SK-N-SH treated with all-trans-retinoic acid at 6 μM for 48 hours (cell line): ENCODE measurements around the gene SANBR.

Experiments used
- ATAC-seq: fragments of 200-7000 bp; cut with Tn5 transposase; 3 replicates; pipeline ENCODE4 v1.9.1; 2020; ENCODE audit warnings: mild to moderate bottlenecking, moderate library complexity
- ARNTL ChIP-seq: fragments of 450-650 bp; formaldehyde crosslinking; IDR thresholded peaks from 2 replicates; pipeline ENCODE4 v1.5.0; 2020; ENCODE audit warnings: low read depth, mild to moderate bottlenecking, moderate library complexity, borderline replicate concordance
- BACH2 ChIP-seq: fragments of 250-450 bp; sonication (Bioruptor Pico); IDR thresholded peaks from 2 replicates; pipeline ENCODE4 v1.9.0; 2021; ENCODE audit warnings: mild to moderate bottlenecking, borderline replicate concordance
- GLIS3 ChIP-seq: fragments of 250-450 bp; sonication (Bioruptor Pico); IDR thresholded peaks from 2 replicates; pipeline ENCODE4 v1.5.0; 2020; ENCODE audit warnings: mild to moderate bottlenecking, moderate library complexity
- OSR1 ChIP-seq: fragments of 250-450 bp; sonication (Bioruptor Pico); IDR thresholded peaks from 2 replicates; pipeline ENCODE4 v1.8.0; 2022; ENCODE audit warnings: moderate library complexity, mild to moderate bottlenecking, inconsistent platforms
- PATZ1 ChIP-seq: fragments of 250-450 bp; sonication (Bioruptor Pico); IDR thresholded peaks from 2 replicates; pipeline ENCODE4 v1.8.0; 2020; ENCODE audit warnings: mild to moderate bottlenecking, moderate library complexity, borderline replicate concordance
- RARB ChIP-seq: fragments of 250-450 bp; sonication (Bioruptor Pico); IDR thresholded peaks from 2 replicates; pipeline ENCODE4 v1.8.0; 2021; ENCODE audit warnings: mild to moderate bottlenecking, moderate library complexity
- SNAI2 ChIP-seq: fragments of 250-450 bp; sonication (Bioruptor Pico); IDR thresholded peaks from 2 replicates; pipeline ENCODE4 v1.5.0; 2020; ENCODE audit warnings: mild to moderate bottlenecking, moderate library complexity
- TCF4 ChIP-seq: fragments of 250-450 bp; sonication (Bioruptor Pico); IDR thresholded peaks from 2 replicates; pipeline ENCODE4 v1.8.0; 2021; ENCODE audit warnings: mild to moderate bottlenecking, moderate library complexity, borderline replicate concordance
- TOX ChIP-seq: fragments of 250-450 bp; sonication (Bioruptor Pico); IDR thresholded peaks from 2 replicates; pipeline ENCODE4 v1.8.0; 2021; ENCODE audit warnings: mild to moderate bottlenecking, moderate library complexity, borderline replicate concordance
- ZC3H10 ChIP-seq: fragments of 250-450 bp; sonication (Bioruptor Pico); IDR thresholded peaks from 2 replicates; pipeline ENCODE4 v1.5.1; 2021; ENCODE audit warnings: mild to moderate bottlenecking, moderate library complexity
- ZFP3 ChIP-seq: fragments of 250-450 bp; sonication (Bioruptor Pico); IDR thresholded peaks from 2 replicates; pipeline ENCODE4 v1.5.0; 2020; ENCODE audit warnings: mild to moderate bottlenecking, moderate library complexity
- ZFP30 ChIP-seq: fragments of 450-650 bp; formaldehyde crosslinking; IDR thresholded peaks from 2 replicates; pipeline ENCODE4 v1.5.0; 2022; ENCODE audit warnings: mild to moderate bottlenecking, moderate library complexity
- ZNF565 ChIP-seq: fragments of 450-650 bp; formaldehyde crosslinking; conservative IDR thresholded peaks from 2 replicates; pipeline ENCODE4 v1.5.0; 2020; ENCODE audit warnings: low read depth, mild to moderate bottlenecking, moderate library complexity
- ZNF70 ChIP-seq: fragments of 450-650 bp; formaldehyde crosslinking; IDR thresholded peaks from 2 replicates; pipeline ENCODE4 v1.5.0; 2020; ENCODE audit warnings: mild to moderate bottlenecking, moderate library complexity
- ZNF8 ChIP-seq: fragments of 450-650 bp; formaldehyde crosslinking; IDR thresholded peaks from 2 replicates; pipeline ENCODE4 v1.5.0; 2020; ENCODE audit warnings: mild to moderate bottlenecking, moderate library complexity
- TF ChIP-seq, protein P1 (sequence below): fragments of 250-450 bp; sonication (Bioruptor Pico); IDR thresholded peaks from 2 replicates; pipeline ENCODE4 v1.5.0; 2020; ENCODE audit warnings: mild to moderate bottlenecking, moderate library complexity
- TF ChIP-seq, protein P2 (sequence below): fragments of 250-450 bp; sonication (Bioruptor Pico); IDR thresholded peaks from 2 replicates; pipeline ENCODE4 v1.5.1; 2020; ENCODE audit warnings: low read depth, mild to moderate bottlenecking, moderate library complexity
- TF ChIP-seq, protein P3 (sequence below): fragments of 250-450 bp; sonication (Bioruptor Pico); IDR thresholded peaks from 2 replicates; pipeline ENCODE4 v1.8.0; 2021; ENCODE audit warnings: low read depth, mild to moderate bottlenecking, moderate library complexity, borderline replicate concordance

Gene SANBR

GRCh38 chr2:61074100-61074499 lies 8.4 kb downstream of the SANBR start (continued):
- TF ChIP-seq ZFP30 (CRISPR knock-in tag) = no peak
- TF ChIP-seq, protein P1, sequence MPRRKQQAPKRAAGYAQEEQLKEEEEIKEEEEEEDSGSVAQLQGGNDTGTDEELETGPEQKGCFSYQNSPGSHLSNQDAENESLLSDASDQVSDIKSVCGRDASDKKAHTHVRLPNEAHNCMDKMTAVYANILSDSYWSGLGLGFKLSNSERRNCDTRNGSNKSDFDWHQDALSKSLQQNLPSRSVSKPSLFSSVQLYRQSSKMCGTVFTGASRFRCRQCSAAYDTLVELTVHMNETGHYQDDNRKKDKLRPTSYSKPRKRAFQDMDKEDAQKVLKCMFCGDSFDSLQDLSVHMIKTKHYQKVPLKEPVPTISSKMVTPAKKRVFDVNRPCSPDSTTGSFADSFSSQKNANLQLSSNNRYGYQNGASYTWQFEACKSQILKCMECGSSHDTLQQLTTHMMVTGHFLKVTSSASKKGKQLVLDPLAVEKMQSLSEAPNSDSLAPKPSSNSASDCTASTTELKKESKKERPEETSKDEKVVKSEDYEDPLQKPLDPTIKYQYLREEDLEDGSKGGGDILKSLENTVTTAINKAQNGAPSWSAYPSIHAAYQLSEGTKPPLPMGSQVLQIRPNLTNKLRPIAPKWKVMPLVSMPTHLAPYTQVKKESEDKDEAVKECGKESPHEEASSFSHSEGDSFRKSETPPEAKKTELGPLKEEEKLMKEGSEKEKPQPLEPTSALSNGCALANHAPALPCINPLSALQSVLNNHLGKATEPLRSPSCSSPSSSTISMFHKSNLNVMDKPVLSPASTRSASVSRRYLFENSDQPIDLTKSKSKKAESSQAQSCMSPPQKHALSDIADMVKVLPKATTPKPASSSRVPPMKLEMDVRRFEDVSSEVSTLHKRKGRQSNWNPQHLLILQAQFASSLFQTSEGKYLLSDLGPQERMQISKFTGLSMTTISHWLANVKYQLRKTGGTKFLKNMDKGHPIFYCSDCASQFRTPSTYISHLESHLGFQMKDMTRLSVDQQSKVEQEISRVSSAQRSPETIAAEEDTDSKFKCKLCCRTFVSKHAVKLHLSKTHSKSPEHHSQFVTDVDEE = no peak
- no peak for TF ChIP-seq ZFP3 (CRISPR knock-in tag)
- TF ChIP-seq ZNF565 (CRISPR knock-in tag) = no peak
- no peak for TF ChIP-seq BACH2 (CRISPR knock-in tag)
- no peak for TF ChIP-seq ZNF8 (CRISPR knock-in tag)
- TF ChIP-seq SNAI2 (CRISPR knock-in tag) = no peak
- no peak for TF ChIP-seq ZNF70

DNA sequence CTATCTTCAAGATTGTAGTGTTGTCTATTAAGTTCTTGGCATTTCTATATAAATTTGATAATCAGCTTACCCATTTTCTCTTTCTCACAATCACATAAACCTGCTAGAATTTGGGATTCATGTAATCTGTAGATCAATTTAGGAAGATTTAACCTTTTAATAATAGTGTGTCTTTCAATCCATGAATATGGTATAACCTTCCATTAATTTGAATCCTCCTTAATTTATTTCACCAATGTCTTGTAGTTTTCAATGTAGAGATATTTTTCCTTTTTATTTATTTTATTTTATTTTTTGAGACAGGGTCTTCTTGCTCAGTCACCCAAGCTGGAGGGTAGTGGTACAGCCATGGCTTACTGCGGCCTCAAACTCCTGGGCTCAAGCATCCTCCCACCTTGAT lies 20.2 kb downstream of the SANBR start:
- no peak for TF ChIP-seq ZNF70
- no peak for TF ChIP-seq ZNF565 (CRISPR knock-in tag)
- no peak for TF ChIP-seq TOX
- no peak for TF ChIP-seq BACH2 (CRISPR knock-in tag)
- TF ChIP-seq, protein P2, sequence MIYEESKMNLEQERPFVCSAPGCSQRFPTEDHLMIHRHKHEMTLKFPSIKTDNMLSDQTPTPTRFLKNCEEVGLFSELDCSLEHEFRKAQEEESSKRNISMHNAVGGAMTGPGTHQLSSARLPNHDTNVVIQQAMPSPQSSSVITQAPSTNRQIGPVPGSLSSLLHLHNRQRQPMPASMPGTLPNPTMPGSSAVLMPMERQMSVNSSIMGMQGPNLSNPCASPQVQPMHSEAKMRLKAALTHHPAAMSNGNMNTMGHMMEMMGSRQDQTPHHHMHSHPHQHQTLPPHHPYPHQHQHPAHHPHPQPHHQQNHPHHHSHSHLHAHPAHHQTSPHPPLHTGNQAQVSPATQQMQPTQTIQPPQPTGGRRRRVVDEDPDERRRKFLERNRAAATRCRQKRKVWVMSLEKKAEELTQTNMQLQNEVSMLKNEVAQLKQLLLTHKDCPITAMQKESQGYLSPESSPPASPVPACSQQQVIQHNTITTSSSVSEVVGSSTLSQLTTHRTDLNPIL = no peak
- TF ChIP-seq PATZ1 (CRISPR knock-in tag) = no peak
- TF ChIP-seq, protein P3, sequence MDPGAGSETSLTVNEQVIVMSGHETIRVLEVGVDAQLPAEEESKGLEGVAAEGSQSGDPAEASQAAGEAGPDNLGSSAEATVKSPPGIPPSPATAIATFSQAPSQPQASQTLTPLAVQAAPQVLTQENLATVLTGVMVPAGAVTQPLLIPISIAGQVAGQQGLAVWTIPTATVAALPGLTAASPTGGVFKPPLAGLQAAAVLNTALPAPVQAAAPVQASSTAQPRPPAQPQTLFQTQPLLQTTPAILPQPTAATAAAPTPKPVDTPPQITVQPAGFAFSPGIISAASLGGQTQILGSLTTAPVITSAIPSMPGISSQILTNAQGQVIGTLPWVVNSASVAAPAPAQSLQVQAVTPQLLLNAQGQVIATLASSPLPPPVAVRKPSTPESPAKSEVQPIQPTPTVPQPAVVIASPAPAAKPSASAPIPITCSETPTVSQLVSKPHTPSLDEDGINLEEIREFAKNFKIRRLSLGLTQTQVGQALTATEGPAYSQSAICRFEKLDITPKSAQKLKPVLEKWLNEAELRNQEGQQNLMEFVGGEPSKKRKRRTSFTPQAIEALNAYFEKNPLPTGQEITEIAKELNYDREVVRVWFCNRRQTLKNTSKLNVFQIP (CRISPR knock-in tag) = no peak
- TF ChIP-seq OSR1 (CRISPR knock-in tag) = no peak
- TF ChIP-seq ZNF8 (CRISPR knock-in tag) = no peak
- no peak for TF ChIP-seq ARNTL (CRISPR knock-in tag)
- TF ChIP-seq TCF4 = no peak
- TF ChIP-seq, all 23 proteins: peak for 0
- ATAC-seq = no peak

DNA sequence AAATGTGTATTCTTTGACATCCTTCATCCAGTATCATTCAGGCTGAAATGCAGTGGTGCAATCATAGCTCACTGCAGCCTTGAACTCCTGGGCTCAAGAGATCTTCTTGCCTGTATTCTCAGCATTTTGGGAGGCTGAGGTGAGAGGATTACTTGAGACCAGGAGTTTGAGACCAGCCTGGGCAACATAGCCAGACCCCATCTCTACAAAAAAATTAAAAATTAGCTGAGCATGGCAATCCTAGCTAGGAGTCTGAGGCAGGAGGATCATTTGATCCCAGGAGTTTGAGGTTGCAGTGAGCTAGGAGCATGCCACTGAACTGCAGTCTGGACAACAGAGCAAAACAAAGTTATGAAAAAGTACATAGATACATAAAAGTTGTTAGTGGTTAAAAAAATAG lies 24.1 kb downstream of the SANBR start:
- no peak for ATAC-seq
- TF ChIP-seq, protein P1 = no peak
- no peak for TF ChIP-seq ZFP30 (CRISPR knock-in tag)
- TF ChIP-seq BACH2 (CRISPR knock-in tag) = no peak
- no peak for TF ChIP-seq OSR1 (CRISPR knock-in tag)
- no peak for TF ChIP-seq ZFP3 (CRISPR knock-in tag)
- TF ChIP-seq GLIS3 (CRISPR knock-in tag) = no peak
- TF ChIP-seq RARB (CRISPR knock-in tag) = no peak
- TF ChIP-seq ZC3H10 (CRISPR knock-in tag) = no peak
- TF ChIP-seq TCF4 = no peak
